Posterior cingulate gyrus (tissue), 11 donors: ENCODE measurements around the gene RBM17.

Source experiments
- DNase-seq, 10 donors: peaks; one replicate each; pipeline versions ENCODE4 v3.0.0 to v3.0.0-alpha.2; 2020 to 2021; ENCODE audit warnings: mixed read lengths in 3 of 10
- intact Hi-C: fragments of 100-400 bp; cut with DNase I; formaldehyde crosslinking; loops from one replicate; pipeline ENCODE4 v1.15.1; 2023

Gene RBM17

DNA sequence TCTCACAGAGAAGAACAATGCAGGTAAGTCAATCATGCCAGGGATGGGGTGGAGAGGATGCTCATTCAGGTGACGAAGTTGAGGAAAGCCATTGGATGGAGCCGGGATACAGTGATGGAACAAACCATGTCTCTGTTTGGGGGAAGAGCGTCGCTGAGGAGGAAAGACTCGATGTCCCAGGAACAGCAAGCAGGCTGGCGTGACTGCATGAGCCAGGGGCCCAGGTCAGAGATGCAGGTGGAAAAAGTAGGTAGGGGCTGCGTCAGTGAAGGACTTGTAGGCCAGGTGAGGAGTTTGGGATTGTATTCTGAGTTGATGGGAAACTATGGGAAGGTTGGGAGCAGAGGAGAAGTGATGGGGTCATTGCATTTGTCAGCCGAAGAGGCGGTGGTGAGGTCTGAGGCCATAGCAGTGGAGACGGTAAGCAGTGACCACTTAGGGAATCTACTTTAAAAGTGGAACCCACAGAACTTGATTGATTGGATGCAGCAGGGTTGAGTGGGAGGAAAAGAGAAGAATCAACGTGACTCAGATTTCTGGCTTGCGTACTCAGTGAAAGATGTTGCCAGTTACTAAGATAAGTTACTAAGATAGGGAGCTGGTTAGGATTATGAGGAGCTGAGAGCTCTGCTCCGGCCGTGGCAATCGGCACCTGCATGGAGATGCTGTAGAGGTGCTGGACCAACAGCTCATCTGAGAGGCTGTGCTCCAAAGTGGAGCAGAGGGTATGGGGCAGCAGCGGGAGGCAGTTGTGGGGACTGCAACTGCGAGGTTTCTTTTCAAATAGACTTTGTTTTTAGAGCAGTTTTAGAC, 14.1 kb upstream of the RBM17 start:
- intact Hi-C loops = no loop called here
- DNase-seq = no peak

DNA sequence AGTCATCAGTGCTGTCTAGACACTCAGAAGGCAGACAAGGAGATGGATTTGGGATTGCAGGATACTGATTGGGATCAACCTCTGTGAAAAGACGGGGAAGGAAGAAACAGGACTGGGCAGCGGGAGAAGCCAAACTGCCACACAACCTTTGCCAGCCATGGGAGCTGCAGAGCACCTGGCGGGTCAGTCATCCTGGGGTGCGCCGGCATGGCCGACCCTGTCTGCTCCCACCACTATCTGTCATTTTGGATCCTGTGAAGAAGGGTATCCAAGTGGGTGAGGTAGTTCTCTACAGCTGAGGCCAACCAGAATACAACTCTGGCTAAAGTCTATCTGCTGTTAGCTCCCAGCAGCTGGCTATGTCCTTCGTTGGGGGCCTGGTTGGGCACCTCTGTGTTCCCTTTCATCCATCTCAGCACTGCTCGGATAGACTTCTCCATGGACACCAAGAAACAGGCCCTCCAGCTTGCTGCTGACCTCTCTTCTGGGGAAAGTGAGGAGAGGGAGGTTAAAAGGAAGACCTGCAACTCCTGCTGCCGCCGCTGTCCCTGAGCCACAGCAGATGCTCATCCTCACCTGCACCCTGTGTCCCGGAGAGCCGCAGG, 11.7 kb upstream of the RBM17 start:
- DNase-seq = no peak
- intact Hi-C loops = no loop called here

DNA sequence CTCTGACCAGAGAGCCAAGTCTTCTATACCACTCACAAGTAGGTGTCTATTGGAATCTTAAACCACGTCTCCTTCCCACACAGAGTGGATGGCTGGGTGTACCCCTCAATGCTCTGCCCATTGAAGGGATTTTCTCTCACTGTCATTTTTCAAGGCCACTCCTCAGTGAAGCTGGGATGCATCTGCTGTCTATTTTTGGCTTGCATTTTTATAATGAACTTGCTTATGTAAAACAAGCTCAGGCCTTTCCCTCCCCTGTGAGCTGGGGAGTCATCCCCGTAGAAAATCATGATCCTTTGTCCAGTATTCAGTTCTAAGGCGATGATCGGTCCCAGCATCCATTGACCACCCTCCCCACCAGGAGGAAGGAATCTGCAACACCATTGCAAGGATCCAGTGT, 9.8 kb upstream of the RBM17 start:
- intact Hi-C loops = no loop called here
- no peak for DNase-seq

DNA sequence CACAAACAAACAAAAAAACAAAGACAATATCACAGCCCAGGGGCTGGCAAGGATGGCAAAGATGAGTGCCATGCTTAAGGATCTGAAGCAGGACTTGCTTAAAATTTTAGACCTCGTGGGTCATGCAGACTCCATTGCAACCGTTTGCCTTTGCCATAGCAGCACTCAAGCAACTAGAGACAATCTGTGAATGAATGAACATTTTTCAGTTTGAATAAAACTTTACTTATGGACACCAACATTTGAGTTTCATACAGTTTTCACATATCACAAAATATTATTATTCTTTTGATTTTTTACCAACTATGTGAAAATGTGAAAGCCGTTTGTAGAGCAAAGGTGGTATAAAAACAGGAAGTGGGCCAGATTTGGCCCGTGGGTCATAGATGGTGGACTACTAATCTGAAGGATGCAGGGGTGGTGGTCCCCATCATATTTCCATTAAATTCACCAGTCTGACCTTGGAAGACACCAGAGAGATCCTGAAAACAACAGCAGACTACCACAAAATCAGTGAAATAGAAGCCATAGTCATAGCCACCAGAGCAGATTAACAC, 8.3 kb upstream of the RBM17 start:
- intact Hi-C loops = no loop called here
- DNase-seq = no peak

DNA sequence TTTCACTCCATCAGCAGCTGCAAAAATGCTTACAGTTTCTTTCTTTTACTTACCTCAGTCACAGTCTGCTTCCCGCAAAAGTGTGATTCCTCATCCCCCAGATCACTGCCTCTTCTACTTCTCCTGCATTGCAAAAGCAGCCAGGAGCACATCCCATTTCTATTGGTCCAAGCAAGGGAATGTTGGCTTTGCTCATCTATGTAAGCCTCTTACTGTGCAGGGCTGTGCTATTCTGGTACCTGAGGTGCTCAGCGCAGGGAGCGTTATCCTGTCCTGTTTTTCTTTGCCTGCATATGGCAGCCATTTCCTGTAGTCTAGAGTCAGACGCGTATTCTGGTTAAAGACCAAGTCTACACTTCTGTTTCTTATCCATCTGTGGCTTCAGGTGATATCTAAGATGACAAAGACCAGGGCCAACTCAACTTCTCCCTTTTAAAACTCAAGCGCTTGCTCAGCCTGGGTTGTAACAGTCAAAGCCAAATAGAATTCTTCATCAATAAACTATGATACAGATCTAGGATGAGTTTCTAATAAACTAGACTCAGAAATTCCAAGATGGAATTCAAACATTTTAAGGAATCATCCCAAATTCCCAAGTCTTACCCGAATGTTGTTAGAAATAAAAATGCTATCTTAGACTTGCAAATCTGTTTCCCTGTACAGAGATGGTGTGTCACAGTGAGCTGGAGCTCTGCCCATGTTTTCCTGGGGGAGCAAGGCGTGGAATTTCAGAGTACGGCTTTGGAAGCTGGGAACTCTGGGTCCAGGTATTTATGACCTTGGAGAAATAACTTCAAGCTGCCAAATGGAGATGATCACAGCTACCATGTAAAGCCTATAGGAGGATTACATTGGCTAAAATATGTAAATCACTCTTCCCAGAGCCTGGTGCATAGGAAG, 6.1 kb upstream of the RBM17 start:
- intact Hi-C loops = no loop called here
- peak in 2 of 10 donors; percentile 27 to 85 for DNase-seq

DNA sequence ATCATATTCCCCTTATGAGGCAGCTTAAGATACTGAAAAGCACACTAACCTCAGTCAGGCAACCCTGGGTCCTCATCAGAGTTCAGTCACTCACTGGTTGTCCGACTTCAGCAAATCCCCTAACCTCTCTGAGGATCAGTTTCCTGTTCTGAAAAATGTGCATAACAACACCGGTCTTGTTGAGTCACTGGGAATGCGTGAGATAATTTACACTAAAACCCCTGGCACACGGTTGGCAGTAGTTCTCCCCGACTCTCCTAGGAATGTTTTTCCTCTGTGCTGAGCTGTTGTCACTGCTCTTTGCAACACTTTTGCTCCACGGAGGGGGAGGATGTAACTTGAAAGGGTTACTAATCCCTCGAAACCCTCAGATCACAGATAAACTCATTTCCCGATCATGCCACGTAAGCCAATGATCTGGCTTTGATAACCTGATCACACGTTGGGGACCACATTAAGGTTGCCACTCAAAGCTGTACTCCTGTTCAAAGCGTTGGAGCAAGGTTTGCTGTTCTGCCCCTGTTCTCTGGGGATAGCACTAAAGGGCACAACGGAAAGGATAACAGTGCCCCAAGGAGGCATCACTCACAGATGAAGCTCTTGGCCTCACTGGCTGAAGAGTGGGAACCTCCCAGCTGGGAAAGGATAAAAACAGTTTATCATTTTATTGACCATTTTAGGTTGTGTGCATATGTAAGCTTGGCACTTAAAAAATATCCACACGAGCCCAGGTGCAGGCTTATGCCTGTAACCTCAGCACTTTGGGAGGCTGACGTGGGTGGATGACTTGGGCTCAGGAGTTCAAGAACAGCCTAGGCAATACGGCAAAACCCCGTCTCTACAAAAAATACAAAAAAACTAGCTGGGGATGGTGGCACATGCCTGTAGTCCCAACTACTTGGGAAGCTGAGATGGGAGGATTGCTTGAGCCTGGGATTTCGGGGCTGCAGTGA, 5.0 kb upstream of the RBM17 start:
- DNase-seq = no peak
- intact Hi-C loops = no loop called here

DNA sequence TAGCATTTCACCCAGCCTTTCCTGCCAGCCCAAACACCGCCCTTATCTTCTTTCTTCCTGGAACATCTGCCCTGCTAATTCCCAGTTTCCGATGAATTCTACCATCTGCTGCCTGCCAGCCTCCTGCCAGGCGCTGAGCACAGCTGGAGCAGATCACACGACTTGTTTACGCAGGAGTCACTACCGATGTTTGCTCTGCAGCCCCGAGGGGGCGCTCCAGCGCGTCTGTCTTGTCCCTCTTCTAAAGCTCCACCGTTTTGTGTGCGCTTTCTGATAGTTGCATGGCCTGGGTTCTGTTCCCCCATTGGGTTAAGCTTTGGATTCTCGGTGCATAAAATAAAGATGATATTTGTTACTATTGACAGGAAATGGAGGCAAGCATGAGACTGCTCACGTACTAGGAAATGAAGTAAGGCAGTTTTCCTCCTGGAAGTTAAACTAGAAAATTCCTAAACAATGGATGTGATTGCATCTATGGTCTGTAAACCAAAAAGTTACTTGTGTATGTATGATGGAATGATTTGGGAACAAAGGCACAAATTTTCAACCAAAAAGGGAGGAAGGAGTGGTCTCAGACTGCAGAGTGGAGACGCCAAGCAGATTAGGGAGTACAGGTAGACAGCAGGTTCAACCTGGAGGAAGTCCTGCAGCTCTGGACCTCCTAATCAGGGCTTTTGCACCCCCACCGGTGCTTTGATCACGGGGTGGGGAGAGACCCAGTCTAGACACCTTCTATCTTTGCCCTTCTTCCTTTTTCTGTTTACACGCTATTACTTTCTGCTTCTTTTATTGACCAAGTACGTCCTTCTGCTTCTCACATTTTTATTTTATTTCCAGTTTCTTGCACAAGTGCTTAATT, 2.2 kb upstream of the RBM17 start:
- peak; percentile 80 to 99 (median 90) for DNase-seq
- intact Hi-C loops = loop anchor here (5.0 kb wide), 1 partner anchor 316 kb away; no protein-coding TSS in a partner anchor

DNA sequence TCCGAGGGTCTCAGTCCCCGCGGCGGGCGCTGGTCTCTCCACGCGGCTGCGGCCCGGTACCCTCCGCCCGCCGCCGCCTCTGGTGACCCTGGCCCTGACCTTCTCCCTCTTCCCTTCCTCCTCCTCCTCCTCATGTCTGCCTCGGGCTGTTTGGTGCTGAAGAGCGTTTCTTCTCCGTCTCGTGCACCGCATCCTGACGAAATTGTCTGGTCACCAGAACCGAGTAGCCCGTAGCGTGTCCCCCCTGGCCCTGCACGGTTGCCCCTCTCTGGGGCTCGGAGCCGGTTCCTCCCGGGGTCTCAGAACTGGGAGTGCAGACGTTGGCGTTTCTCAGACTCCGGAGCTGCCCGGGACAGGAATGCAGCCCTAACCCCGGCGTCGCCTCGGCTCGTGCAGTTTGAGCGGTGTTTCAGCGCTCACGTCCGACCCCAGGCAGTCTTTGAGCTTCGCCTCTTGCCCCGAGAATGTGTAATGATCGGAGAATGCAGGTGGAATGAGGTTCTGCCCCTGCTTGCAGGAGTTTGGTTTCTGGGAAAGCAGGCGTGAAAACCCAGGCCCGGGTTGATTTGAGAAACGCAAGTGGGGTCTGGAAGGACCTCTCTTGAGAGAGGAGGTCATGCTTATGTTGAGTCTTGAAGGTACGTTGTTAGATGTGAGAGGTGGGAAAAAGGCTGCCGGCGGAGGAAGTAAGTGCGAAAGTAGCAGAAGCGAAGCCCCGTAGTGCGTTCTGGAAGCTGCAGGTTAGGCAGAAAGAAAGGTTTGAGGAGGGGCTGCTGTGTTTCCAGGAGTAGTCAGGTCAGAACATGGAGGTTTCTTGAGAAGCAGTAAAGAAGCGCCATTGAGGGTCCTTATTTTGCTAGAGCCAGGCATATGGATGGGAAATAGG, 743 bp downstream of the RBM17 start:
- no peak for DNase-seq
- intact Hi-C loops = loop anchor here (2.0 to 5.0 kb wide), 2 partner anchors 139 to 313 kb away; no protein-coding TSS in a partner anchor

DNA sequence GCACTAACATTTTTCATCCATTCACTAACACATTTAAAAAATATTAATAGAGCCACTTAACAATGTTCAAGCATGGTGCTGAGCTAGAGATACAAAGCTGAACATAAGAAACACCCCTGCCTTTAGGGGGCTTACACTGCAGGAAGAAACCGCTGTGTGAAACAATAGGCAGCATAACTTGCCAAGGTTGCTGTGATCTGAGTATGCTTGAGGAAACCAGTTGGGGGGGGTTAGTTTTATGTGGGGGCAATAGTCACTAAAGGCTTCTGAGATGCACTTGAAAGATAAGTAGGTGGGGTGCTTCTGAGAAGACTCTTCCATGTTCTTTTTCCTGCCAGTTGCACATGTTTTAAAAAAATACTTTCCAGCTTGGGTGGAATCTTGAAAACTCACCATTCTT, 2.8 kb downstream of the RBM17 start:
- no peak for DNase-seq
- intact Hi-C loops = no loop called here

DNA sequence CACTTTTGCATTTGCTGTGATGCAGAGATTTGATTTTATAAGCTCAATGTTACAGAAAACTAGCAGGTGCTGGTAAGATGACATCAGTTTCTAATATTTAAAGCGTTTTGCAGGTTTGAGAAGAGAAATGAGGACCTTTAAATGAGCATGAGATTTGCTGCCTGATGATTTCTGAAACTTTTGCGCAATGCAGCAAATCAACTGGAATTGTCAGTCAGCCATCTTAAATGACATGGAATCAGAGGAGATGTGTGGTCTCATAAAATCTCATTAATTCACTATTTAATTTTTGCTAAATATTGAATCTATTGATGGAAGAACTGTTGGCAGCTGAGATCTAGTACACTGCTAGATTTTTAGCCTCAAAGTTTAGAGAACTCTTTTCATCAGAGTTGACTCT, 3.9 kb downstream of the RBM17 start:
- no peak for DNase-seq
- intact Hi-C loops = no loop called here

DNA sequence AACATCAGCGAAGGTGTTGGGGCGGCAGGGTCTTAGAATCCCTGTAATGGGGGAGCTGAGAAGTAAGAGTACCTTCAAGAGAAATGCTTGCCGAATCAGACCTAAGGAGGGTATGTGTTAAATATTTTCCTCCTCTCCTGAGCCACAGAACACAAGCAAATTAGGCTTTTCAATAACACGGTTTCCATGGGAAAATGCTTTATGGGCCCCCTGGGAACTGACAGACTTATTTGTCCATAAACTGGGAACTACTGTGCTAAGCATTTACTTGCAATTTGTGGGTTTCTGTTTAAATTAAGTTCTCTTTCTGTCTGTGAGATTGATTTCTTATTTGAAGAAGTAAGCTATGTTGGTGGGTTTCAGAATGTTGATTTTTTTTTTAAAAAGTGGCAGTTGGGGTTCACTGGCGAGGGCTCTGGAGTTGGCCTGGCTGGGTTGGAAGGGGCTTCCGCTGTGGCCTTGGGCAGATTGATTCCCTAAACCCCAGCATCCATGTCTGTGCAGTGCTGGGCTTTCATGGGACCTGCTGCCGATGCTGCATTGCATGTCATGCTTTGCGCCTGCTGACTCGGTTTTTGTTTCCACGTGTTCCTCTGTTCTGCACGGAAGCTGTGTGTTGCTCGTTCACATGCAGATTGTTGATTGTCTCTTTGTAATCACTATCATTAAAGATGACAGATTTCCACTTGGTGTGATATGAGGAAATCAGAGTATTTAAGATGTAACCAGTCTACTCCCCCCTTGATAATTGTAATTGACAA, 7.2 kb downstream of the RBM17 start:
- intact Hi-C loops = no loop called here
- peak in 1 of 10 donors; percentile 24 for DNase-seq

DNA sequence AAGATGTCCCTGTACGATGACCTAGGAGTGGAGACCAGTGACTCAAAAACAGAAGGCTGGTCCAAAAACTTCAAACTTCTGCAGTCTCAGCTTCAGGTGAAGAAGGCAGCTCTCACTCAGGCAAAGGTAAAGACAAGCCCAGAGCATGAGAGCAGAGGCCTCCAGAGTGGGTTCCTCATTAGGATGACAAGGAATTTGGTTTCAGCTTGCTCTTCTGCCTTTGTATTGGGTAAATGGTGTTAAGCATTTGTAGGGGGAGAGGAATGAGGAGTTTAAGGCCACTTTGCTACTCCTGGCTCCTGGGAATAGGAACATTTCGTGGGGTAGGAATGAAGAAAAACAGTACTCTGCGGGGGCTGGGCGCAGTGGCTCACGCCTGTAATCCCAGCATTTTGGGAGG, 8.2 kb downstream of the RBM17 start:
- intact Hi-C loops = no loop called here
- DNase-seq = no peak

DNA sequence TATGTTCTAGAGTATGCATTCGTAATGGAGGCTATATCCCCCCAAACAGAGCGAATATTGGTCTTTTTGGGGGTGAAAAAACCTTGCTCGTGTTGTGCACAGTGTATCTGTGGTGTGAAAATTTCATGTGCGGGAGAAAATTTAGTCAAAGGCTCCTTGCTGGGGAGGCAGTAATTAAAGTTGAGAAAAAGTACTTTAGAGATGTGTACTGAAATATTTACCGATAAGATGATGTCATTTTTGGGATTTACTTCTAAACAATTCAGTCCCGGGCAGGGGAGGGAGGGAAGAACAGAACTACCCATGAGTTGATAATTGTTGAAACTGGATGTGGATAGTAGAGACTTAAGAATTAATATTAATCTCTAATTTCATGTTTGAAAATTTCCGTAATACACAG, 9.3 kb downstream of the RBM17 start:
- intact Hi-C loops = no loop called here
- no peak for DNase-seq

DNA sequence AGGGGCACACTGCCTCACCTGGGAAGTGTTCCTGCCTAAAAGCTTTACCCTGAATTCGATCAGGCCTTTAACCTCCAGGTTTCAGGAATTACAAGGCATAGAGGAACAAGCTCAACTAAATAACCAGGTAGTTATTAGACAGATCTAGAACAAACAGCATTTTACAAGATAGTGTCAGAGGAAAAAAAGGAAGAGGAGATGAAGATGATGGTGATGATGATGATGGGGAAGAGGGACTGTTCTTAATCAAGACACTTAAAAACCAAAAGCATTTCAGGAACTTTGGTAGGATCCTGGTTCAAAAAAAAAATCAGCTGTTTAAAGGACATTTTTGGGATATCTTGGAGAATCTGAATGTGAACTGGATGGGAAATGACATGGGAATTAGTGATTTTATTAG, 11.5 kb downstream of the RBM17 start:
- intact Hi-C loops = no loop called here
- DNase-seq = no peak

DNA sequence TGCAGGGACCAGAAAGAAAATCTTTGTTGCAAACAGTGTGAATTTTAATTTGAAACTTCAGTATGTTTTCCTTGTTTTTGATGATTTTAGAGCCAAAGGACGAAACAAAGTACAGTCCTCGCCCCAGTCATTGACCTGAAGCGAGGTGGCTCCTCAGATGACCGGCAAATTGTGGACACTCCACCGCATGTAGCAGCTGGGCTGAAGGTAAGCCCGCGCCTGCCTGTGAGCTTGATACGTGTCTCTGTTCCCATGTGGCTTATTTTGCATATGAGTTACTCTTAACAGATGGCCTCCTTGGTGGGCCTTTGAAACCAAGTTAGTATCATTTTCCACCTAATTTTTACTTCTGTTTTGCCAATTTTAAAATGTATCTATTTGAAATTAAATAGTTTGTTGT, 12.3 kb downstream of the RBM17 start:
- intact Hi-C loops = no loop called here

DNA sequence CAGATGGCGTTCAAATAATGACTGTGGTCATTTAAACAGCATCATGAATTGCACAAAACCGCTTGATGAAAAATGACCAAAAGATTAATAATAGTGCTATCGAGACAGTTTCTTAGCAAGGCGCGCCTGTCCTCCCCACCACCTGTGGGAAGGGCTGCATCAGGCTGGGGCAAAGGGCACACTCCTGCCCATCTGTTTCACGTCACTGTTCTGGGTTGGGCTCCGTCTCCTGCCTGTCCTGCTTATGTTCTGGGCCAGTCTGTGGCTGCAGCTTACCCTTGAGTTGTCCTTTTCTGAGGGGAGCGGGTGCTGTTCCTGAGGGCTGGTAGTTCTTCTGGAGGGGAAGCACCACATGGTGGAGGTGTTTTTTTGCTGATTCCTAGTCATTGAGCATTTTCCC, 13.3 kb downstream of the RBM17 start:
- no peak for DNase-seq
- intact Hi-C loops = no loop called here

More for the DNA sequence above, 12.3 kb downstream of the RBM17 start:
- no peak for DNase-seq

DNA sequence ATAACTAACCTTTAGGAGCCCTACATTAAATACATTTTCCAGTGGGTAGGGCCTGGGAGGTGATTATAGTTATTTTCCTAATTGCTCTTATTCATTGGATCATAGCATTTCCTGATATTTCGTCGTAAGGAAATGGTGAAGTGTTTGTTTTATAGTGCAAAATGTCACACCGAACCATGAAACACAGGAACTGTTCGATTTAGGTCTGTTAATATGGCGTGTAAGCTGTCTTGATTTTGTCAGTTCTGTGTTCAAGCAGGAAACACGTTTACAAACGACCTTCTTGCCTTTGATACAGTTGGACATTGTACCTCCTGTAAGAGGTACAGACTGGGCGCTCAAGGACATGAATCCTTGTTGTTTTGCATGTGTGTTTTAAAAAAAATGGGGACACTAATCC, 14.8 kb downstream of the RBM17 start:
- DNase-seq = no peak
- intact Hi-C loops = no loop called here
